Common myeloid progenitor, CD34-positive (primary cell): ENCODE data around the gene CDC20B.

Source experiments
- CTCF ChIA-PET: fragments of 350-600 bp; sonication (Branson Sonifier 250); formaldehyde crosslinking; loops from one replicate; lab custom pipeline; 2021; ENCODE audit warnings: antibody characterized with exemption; lab: Charles Lee
- POLR2A ChIA-PET: fragments of 350-600 bp; sonication (Branson Sonifier 250); formaldehyde crosslinking; loops from one replicate; lab custom pipeline; 2021; ENCODE audit warnings: antibody characterized with exemption; lab: Charles Lee
- DNase-seq, 3 donors: peaks; one replicate each; pipeline versions ENCODE4 v3.0.0 to v3.0.0-alpha.2; 2013
- H3K27ac ChIP-seq, 2 experiments: 1 replicate in 1 of 2; 2 replicates in 1 of 2; pipeline ENCODE4 v1.7.0; 2013; ENCODE audit warnings: inconsistent platforms in 2 of 2, low read length in 2 of 2, mild to moderate bottlenecking in 2 of 2, low read depth in 1 of 2, moderate library complexity in 1 of 2; ENCODE audit not compliant: severe bottlenecking in 2 of 2, insufficient read depth in 1 of 2, poor library complexity in 1 of 2
- H3K27me3 ChIP-seq, 5 experiments: replicated peaks in 2 of 5; 1 replicate in 3 of 5; 2 replicates in 2 of 5; pipeline versions ENCODE4 v1.6.1 to v1.7.0; 2013; ENCODE audit warnings: low read length in 4 of 5, mild to moderate bottlenecking in 2 of 5, moderate library complexity in 2 of 5, inconsistent platforms in 1 of 5; ENCODE audit not compliant: insufficient read depth in 5 of 5, control insufficient read depth in 4 of 5
- H3K36me3 ChIP-seq, 4 experiments: 1 replicate in 2 of 4; 2 replicates in 2 of 4; pipeline versions ENCODE4 v1.6.1 to v1.7.0; 2013; ENCODE audit warnings: low read length in 3 of 4, control low read depth in 1 of 4, mild to moderate bottlenecking in 1 of 4; ENCODE audit not compliant: control insufficient read depth in 4 of 4, insufficient read depth in 4 of 4
- H3K4me1 ChIP-seq, 4 experiments: 1 replicate in 3 of 4; 2 replicates in 1 of 4; pipeline versions ENCODE4 v1.6.1 to v1.7.1; 2013; ENCODE audit warnings: low read length in 3 of 4, mild to moderate bottlenecking in 3 of 4, control low read depth in 1 of 4, inconsistent platforms in 1 of 4, moderate library complexity in 1 of 4; ENCODE audit not compliant: control insufficient read depth in 4 of 4, insufficient read depth in 4 of 4; ENCODE audit errors: control extremely low read depth in 1 of 4
- H3K4me3 ChIP-seq, 7 experiments: 1 replicate in 4 of 7; 2 replicates in 3 of 7; pipeline versions ENCODE4 v1.5.1 to v1.7.0; 2013; ENCODE audit warnings: mild to moderate bottlenecking in 7 of 7, low read length in 6 of 7, moderate library complexity in 6 of 7, inconsistent platforms in 2 of 7, low read depth in 2 of 7, control low read depth in 1 of 7; ENCODE audit not compliant: insufficient read depth in 4 of 7, control insufficient read depth in 1 of 7; ENCODE audit errors: extremely low read depth in 1 of 7
- H3K9me3 ChIP-seq, 5 experiments: 1 replicate in 4 of 5; 2 replicates in 1 of 5; pipeline versions ENCODE4 v1.6.1 to v1.7.1; 2013; ENCODE audit warnings: low read length in 4 of 5, mild to moderate bottlenecking in 2 of 5, inconsistent platforms in 1 of 5, low read depth in 1 of 5, moderate library complexity in 1 of 5; ENCODE audit not compliant: control insufficient read depth in 4 of 5, insufficient read depth in 2 of 5; ENCODE audit errors: control extremely low read depth in 1 of 5
- WGBS: methylation state at CpG from one replicate; pipeline ENCODE4 v1.1.5; 2013; ENCODE audit not compliant: insufficient coverage; 5-methylcytosine and 5-hydroxymethylcytosine counted together

The CDC20B gene

GRCh38 chr5:55066277-55066676, 106.7 kb downstream of the CDC20B start:
- CTCF ChIA-PET = interaction anchor here (1.5 kb wide), 1 partner anchor 9 kb away, joined by 6 read pairs; no protein-coding TSS in a partner anchor
- WGBS = 100% methylated on average over 3 of the region's 3 CpGs
- Histone ChIP-seq H3K9me3 (peaks cover 0 to 6% (median 0%) of the 10 kb centered on the region in 5 experiments), H3K4me3 (no peak overlapping the region), H3K27ac (no peak overlapping the region), H3K4me1 (peaks cover 3 to 25% (median 18%) of the 10 kb centered on the region in 4 experiments), H3K27me3 (no peaks in the 10 kb centered on the region), H3K36me3 (no peaks in the 10 kb centered on the region)
- POLR2A ChIA-PET = no interaction called here
- DNase-seq = no peak

GRCh38 chr5:55064523-55064922, 108.5 kb downstream of the CDC20B start:
- CTCF ChIA-PET = interaction anchor here (1.1 kb wide), 1 partner anchor 22 kb away, joined by 3 read pairs; no protein-coding TSS in a partner anchor
- WGBS = 100% methylated on average over 2 of the region's 3 CpGs
- Histone ChIP-seq H3K27ac (no peak overlapping the region), H3K4me3 (no peak overlapping the region), H3K9me3 (peaks cover 0 to 7% (median 0%) of the 10 kb centered on the region in 5 experiments), H3K27me3 (no peaks in the 10 kb centered on the region), H3K4me1 (peaks cover 3 to 25% (median 16%) of the 10 kb centered on the region in 4 experiments), H3K36me3 (no peaks in the 10 kb centered on the region)
- POLR2A ChIA-PET = no interaction called here
- no peak for DNase-seq

GRCh38 chr5:55063899-55064298, 109.1 kb downstream of the CDC20B start:
- Histone ChIP-seq H3K4me1 (peaks cover 3 to 25% (median 16%) of the 10 kb centered on the region in 4 experiments), H3K36me3 (no peaks in the 10 kb centered on the region), H3K4me3 (no peak overlapping the region), H3K27ac (no peak overlapping the region), H3K27me3 (no peaks in the 10 kb centered on the region), H3K9me3 (peaks cover 0 to 7% (median 0%) of the 10 kb centered on the region in 5 experiments)
- ChIA-PET POLR2A (no interaction called here), CTCF (interaction anchor here (1.0 kb wide), 1 partner anchor 11 kb away, joined by 3 read pairs; no protein-coding TSS in a partner anchor)
- 77% methylated on average over 2 of the region's 2 CpGs for WGBS
- no peak for DNase-seq

GRCh38 chr5:55063220-55063863, 109.6 kb downstream of the CDC20B start:
- H3K9me3 ChIP-seq = peaks cover 0 to 7% (median 0%) of the 10 kb centered on the region in 5 experiments
- no peaks in the 10 kb centered on the region for H3K36me3 ChIP-seq
- no peak overlapping the region for H3K27ac ChIP-seq
- no peak overlapping the region for H3K4me3 ChIP-seq
- DNase-seq = peak in 2 of 3 donors; percentile 54 to 68
- ChIA-PET POLR2A (interaction anchor here (1.1 kb wide), 1 partner anchor 12 kb away, joined by 3 read pairs; no protein-coding TSS in a partner anchor), CTCF (interaction anchor here (1.0 kb wide), 2 partner anchors 11 to 72 kb away, joined by 3 read pairs; no protein-coding TSS in a partner anchor)
- WGBS = 0% methylated on average over 2 of the region's 5 CpGs
- no peaks in the 10 kb centered on the region for H3K27me3 ChIP-seq
- H3K4me1 ChIP-seq = peaks cover 3 to 25% (median 16%) of the 10 kb centered on the region in 4 experiments
